NCI-H1092 (cell line): Measurements from ENCODE around the gene HDAC5.
A peak's percentile ranks its signal among the peaks of the same experiment; 100 is the strongest.
"Not testable (repeated sequence)": the region's sequence is repeated elsewhere in the genome, so short reads cannot be mapped to it uniquely, and the experiment has no call there.

Experiments used
- DNase-seq: peaks from one replicate; lab custom pipeline; 2025; lab: John Stamatoyannopoulos, UW

Gene HDAC5

GRCh38 chr17:44066204-44066930 is 57.1 kb downstream of the HDAC5 start, which contains the start of gene LSM12:
Gene LSM12, minus strand, starts transcription at chr17:44066671. Its CDS starts 84 bp downstream, at chr17:44066587.
- peak; percentile 90 for DNase-seq

GRCh38 chr17:44065668-44066203 is 57.7 kb downstream of the HDAC5 start:
- DNase-seq, result no peak

- no peak for DNase-seq
Observed at GRCh38 chr17:44063704-44064639, 59.5 kb downstream of the HDAC5 start.

GRCh38 chr17:44062871-44063270 is 60.6 kb downstream of the HDAC5 start:
- DNase-seq, result no peak

- no peak for DNase-seq
Observed at GRCh38 chr17:44061446-44061845, 62.0 kb downstream of the HDAC5 start.

- no peak for DNase-seq
Observed at GRCh38 chr17:44059101-44059892, 64.1 kb downstream of the HDAC5 start.

- peak; percentile 33 for DNase-seq
Observed at GRCh38 chr17:44053125-44053872, 70.1 kb downstream of the HDAC5 start.

GRCh38 chr17:44049294-44050060 is 74.0 kb downstream of the HDAC5 start:
- DNase-seq, result no peak

GRCh38 chr17:44046893-44047292 is 76.5 kb downstream of the HDAC5 start:
- DNase-seq, result not testable (repeated sequence)

GRCh38 chr17:44045486-44045885 is 78.0 kb downstream of the HDAC5 start:
- no peak for DNase-seq

GRCh38 chr17:44044071-44044470 is 79.4 kb downstream of the HDAC5 start:
- no peak for DNase-seq

- DNase-seq, result no peak
Observed at GRCh38 chr17:44043272-44043696, 80.2 kb downstream of the HDAC5 start.

GRCh38 chr17:44039829-44040635 is 83.4 kb downstream of the HDAC5 start:
- no peak for DNase-seq

GRCh38 chr17:44038604-44039011 is 84.8 kb downstream of the HDAC5 start:
- no peak for DNase-seq

GRCh38 chr17:44037471-44037870 is 86.0 kb downstream of the HDAC5 start:
- DNase-seq, result no peak

GRCh38 chr17:44034688-44035087 is 88.8 kb downstream of the HDAC5 start:
- DNase-seq, result not testable (repeated sequence)

- no peak for DNase-seq
Observed at GRCh38 chr17:44033861-44034408, 89.5 kb downstream of the HDAC5 start.

GRCh38 chr17:44030482-44030881 is 93.0 kb downstream of the HDAC5 start:
- no peak for DNase-seq

- no peak for DNase-seq
Observed at GRCh38 chr17:44029736-44030135, 93.7 kb downstream of the HDAC5 start.
